GM12873 (cell line): Measurements from ENCODE around the gene PTHLH.

Source experiments
- TF ChIP-seq, protein P1 (sequence below): IDR thresholded peaks from 2 replicates; pipeline ENCODE4 v1.5.1; 2012; ENCODE audit warnings: low read depth, mild to moderate bottlenecking, moderate library complexity, low read length, control low read depth; ENCODE audit not compliant: insufficient read depth; ENCODE audit errors: missing control alignments

The PTHLH gene

DNA sequence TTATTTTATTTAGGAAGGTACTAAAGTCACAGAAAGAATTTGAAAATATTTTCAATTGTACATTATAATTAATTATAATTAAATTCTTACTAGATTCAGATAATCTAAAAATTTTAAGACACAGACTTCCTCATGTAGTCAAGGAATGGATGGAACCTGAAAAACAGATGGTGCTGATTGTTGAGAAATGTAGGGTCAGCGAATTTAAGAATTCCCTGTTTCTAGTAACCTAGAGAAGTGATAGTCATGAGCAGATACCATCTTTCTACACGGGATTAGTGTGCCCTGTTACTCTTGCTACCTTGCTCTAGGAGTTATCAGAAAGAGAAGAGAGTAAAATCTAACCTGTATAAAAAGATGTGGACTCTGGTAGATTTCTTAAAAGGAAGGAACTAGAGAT, 37.5 kb upstream of the PTHLH start:
- TF ChIP-seq, protein P1, sequence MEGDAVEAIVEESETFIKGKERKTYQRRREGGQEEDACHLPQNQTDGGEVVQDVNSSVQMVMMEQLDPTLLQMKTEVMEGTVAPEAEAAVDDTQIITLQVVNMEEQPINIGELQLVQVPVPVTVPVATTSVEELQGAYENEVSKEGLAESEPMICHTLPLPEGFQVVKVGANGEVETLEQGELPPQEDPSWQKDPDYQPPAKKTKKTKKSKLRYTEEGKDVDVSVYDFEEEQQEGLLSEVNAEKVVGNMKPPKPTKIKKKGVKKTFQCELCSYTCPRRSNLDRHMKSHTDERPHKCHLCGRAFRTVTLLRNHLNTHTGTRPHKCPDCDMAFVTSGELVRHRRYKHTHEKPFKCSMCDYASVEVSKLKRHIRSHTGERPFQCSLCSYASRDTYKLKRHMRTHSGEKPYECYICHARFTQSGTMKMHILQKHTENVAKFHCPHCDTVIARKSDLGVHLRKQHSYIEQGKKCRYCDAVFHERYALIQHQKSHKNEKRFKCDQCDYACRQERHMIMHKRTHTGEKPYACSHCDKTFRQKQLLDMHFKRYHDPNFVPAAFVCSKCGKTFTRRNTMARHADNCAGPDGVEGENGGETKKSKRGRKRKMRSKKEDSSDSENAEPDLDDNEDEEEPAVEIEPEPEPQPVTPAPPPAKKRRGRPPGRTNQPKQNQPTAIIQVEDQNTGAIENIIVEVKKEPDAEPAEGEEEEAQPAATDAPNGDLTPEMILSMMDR = no peak

DNA sequence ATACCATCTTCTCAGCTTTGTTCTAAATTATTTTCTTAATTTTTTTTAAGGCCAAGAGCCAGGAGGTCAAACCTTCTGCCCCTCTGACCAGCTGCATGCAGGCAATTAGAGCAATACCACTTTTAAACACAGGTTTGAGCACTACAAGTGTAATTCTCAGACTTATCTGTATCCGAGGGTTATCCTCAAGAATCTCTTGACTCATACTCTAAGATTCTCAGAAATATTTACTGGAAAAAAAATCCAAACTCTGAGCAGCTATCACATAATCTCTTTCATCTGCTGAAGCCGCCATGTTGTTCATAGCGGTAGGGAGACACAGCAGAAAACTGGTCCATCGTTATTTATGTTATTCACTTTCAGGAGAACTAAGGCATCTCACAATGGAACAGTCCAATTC, 27.4 kb upstream of the PTHLH start:
- TF ChIP-seq, protein P1 = no peak

DNA sequence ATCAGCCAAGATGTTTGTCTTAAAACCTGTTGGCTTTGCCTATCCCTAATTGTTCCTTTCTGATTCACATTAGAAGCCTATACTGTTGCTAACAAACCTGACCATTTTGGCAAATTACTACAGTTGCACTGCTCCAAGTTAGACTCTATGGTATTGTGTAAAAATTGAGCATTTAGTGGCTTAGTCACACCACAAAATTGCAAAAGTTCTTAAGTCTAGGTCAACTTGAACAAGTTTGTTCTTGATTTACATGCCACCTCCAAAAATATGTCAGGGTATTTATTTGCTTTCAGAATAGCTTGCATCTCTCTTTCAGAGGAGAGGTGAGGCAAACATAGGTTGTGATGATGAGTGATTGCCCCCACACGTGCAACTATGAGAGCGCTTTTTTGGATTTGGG, 27.0 kb upstream of the PTHLH start:
- TF ChIP-seq, protein P1 = no peak

DNA sequence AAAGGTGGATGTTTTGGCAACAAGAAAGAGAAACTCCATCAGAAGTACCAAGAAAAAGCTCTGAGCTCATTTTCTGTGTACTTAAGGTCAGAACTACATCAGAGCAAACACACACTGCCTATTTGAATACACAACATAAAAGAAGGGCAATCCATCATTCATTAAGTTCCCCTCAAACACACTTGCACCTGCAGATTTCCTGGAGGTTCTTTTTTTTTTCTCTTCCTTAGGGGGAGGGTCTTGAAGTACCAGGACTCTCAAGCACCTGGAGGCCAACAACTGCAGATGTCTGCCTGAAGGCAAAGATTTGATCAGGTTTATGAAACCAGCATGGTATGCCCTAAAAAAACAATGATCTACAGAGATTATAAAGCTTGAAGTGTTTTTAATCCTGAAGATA, 26.1 kb upstream of the PTHLH start:
- TF ChIP-seq, protein P1 = no peak

DNA sequence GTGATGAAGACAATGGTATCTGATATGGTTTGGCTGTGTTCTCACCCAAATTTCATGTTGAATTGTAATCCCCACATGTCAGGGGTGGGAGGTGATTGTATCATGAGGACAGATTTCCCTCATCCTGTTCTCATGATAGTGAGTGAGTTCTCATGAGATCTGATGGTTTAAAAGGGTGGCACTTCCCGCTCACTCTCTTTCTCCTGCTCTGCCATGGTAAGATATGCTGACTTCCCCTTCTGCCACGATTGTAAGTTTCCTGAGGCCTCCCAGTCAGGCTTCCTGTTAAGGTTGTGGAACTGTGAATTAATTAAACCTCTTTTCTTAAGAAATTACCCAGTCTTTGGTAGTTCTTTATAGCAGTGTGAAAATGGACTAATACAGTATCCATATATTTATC, 25.6 kb upstream of the PTHLH start:
- TF ChIP-seq, protein P1 = no peak

DNA sequence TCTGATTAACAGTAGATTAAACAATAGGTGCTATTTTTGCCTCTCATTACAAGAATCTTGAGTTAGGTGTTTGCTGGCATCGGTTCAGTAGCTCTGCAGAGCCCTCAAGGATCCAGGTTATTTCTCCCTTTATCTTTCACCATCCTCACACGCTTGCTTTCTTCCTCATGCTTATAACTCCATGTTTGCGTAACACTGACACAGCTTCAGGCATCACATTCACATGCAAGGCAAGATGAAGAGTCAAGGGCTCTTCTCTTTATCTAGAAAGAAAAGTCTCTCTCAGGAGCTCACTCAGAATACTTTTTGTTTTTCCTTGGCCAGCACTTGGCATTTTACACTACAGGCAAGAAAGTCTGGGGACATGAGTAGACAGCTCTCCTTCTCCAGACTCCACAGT, 24.2 kb upstream of the PTHLH start:
- TF ChIP-seq, protein P1 = no peak

DNA sequence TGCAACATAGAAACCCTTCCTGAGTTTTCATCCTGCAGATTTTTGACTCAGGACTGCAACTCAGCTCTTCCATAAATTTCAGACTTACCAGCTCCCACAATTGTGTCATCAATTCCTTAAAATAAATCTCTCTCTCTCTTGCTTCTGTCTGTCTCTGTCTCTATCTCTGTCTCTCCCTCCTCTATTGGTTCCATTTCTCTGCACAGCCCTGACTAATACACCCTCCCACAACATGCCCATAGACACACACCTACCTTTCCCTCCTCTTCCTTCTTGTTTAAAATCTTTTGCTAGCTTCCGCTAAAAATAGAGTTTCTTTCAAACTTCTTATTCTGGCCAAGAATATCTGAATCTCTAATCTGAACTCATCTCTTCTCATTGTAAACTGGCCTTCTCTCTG, 22.9 kb upstream of the PTHLH start:
- TF ChIP-seq, protein P1 = no peak
